ENCODE measurements around the gene QSOX2.
A peak's percentile ranks its signal among the peaks of the same experiment; 100 is the strongest.

Gene QSOX2

GRCh38 chr9:136179761-136180160 is 65.9 kb downstream of the QSOX2 start:
- DNase-seq (ENCODE audit: low spot score): no peak
- no peaks in the 10 kb centered on the region for H3K36me3 Mint-ChIP-seq (ENCODE audit: low read depth)
- H3K9me3 Mint-ChIP-seq: no peaks in the 10 kb centered on the region
- no peak overlapping the region for H3K4me3 Mint-ChIP-seq
- no peaks in the 10 kb centered on the region for H3K27me3 Mint-ChIP-seq (ENCODE audit: low read depth)
- H3K27ac Mint-ChIP-seq: no peak overlapping the region
- H3K4me1 Mint-ChIP-seq (ENCODE audit: low read depth): no peaks in the 10 kb centered on the region

- H3K4me1 Mint-ChIP-seq (ENCODE audit: low read depth): no peaks in the 10 kb centered on the region
- no peaks in the 10 kb centered on the region for H3K36me3 Mint-ChIP-seq (ENCODE audit: low read depth)
- H3K27me3 Mint-ChIP-seq (ENCODE audit: low read depth): no peaks in the 10 kb centered on the region
- no peaks in the 10 kb centered on the region for H3K9me3 Mint-ChIP-seq
- DNase-seq (ENCODE audit: low spot score): no peak
- H3K27ac Mint-ChIP-seq: no peak overlapping the region
- no peak overlapping the region for H3K4me3 Mint-ChIP-seq
These were observed 66.5 kb downstream of the QSOX2 start for GRCh38 chr9:136179101-136179616.

- H3K36me3 Mint-ChIP-seq (ENCODE audit: low read depth): no peaks in the 10 kb centered on the region
- no peaks in the 10 kb centered on the region for H3K27me3 Mint-ChIP-seq (ENCODE audit: low read depth)
- no peaks in the 10 kb centered on the region for H3K9me3 Mint-ChIP-seq
- H3K27ac Mint-ChIP-seq: no peak overlapping the region
- no peak for DNase-seq (ENCODE audit: low spot score)
- H3K4me3 Mint-ChIP-seq: no peak overlapping the region
- no peaks in the 10 kb centered on the region for H3K4me1 Mint-ChIP-seq (ENCODE audit: low read depth)
These were observed 66.9 kb downstream of the QSOX2 start for GRCh38 chr9:136178773-136179075.

- H3K4me1 Mint-ChIP-seq (ENCODE audit: low read depth): no peaks in the 10 kb centered on the region
- H3K36me3 Mint-ChIP-seq (ENCODE audit: low read depth): no peaks in the 10 kb centered on the region
- no peak overlapping the region for H3K27ac Mint-ChIP-seq
- no peaks in the 10 kb centered on the region for H3K27me3 Mint-ChIP-seq (ENCODE audit: low read depth)
- no peak for DNase-seq (ENCODE audit: low spot score)
- H3K4me3 Mint-ChIP-seq: no peak overlapping the region
- no peaks in the 10 kb centered on the region for H3K9me3 Mint-ChIP-seq
These were observed 67.4 kb downstream of the QSOX2 start for GRCh38 chr9:136178061-136178772.

DNA sequence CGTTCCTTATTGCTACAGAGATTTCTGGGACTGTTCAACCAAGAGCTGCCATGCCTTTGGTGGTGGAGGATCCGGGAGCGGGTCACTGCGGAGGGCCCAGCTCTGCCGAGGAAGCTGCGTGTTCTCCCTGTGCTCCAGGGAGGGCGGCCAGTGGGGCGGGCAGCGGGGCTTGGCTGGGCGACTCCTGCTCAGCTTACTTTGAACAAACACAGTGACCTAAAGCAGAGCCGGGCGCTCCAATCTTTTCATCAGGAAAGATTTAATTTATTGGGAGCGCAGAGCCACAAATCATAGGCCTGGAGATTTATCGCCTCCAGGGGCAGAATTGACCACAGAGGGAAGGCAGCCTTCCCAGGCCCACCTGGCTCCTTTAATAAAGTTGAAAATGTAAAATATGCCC is 68.4 kb downstream of the QSOX2 start:
- H3K4me3 Mint-ChIP-seq: no peak overlapping the region
- H3K9me3 Mint-ChIP-seq: no peaks in the 10 kb centered on the region
- H3K4me1 Mint-ChIP-seq (ENCODE audit: low read depth): no peaks in the 10 kb centered on the region
- no peak for DNase-seq (ENCODE audit: low spot score)
- no peaks in the 10 kb centered on the region for H3K27me3 Mint-ChIP-seq (ENCODE audit: low read depth)
- H3K36me3 Mint-ChIP-seq (ENCODE audit: low read depth): no peaks in the 10 kb centered on the region
- no peak overlapping the region for H3K27ac Mint-ChIP-seq

DNA sequence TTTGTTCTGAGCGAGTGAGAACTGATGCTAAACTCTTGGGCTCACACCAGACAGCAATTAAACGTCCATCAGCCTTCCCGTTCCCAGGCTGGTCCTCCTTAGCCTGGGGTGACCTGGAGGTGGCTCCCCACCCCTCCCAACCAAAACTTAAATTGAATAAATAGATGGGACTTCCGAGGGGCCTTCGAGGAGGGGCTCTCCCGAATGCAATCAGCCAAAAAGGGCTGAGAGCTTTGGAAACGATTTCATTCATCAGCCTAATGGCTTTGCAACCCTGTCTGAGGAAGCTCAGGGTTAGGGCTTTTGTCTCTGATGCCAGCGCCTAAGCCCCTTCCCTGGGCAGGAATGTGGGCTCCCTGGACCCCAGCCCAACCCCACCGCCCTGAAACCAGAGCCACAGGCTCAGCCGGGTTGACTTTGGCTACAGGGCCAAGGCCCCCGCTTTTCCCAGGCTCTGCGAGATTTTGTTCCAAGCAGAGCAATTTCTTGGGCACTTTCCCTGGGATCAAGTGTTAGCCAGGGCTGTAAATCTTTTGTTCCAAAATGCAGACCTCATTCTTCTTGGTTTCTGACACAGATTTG is 69.9 kb downstream of the QSOX2 start:
- Mint-ChIP-seq H3K36me3 (ENCODE audit: low read depth) (no peaks in the 10 kb centered on the region), H3K9me3 (no peaks in the 10 kb centered on the region), H3K4me3 (no peak overlapping the region), H3K27me3 (ENCODE audit: low read depth) (no peaks in the 10 kb centered on the region), H3K4me1 (ENCODE audit: low read depth) (no peaks in the 10 kb centered on the region), H3K27ac (no peak overlapping the region)
- DNase-seq (ENCODE audit: low spot score): no peak

- Mint-ChIP-seq H3K27ac (no peak overlapping the region), H3K36me3 (ENCODE audit: low read depth) (no peaks in the 10 kb centered on the region), H3K27me3 (ENCODE audit: low read depth) (no peaks in the 10 kb centered on the region), H3K9me3 (no peaks in the 10 kb centered on the region), H3K4me1 (ENCODE audit: low read depth) (no peaks in the 10 kb centered on the region), H3K4me3 (no peak overlapping the region)
- DNase-seq (ENCODE audit: low spot score): no peak
These were observed 70.6 kb downstream of the QSOX2 start for GRCh38 chr9:136174779-136175615.

- H3K9me3 Mint-ChIP-seq: no peaks in the 10 kb centered on the region
- H3K27me3 Mint-ChIP-seq (ENCODE audit: low read depth): no peaks in the 10 kb centered on the region
- H3K27ac Mint-ChIP-seq: no peak overlapping the region
- H3K4me3 Mint-ChIP-seq: no peak overlapping the region
- no peak for DNase-seq (ENCODE audit: low spot score)
- H3K36me3 Mint-ChIP-seq (ENCODE audit: low read depth): no peaks in the 10 kb centered on the region
- no peaks in the 10 kb centered on the region for H3K4me1 Mint-ChIP-seq (ENCODE audit: low read depth)
These were observed 71.8 kb downstream of the QSOX2 start for GRCh38 chr9:136173648-136174290.

DNA sequence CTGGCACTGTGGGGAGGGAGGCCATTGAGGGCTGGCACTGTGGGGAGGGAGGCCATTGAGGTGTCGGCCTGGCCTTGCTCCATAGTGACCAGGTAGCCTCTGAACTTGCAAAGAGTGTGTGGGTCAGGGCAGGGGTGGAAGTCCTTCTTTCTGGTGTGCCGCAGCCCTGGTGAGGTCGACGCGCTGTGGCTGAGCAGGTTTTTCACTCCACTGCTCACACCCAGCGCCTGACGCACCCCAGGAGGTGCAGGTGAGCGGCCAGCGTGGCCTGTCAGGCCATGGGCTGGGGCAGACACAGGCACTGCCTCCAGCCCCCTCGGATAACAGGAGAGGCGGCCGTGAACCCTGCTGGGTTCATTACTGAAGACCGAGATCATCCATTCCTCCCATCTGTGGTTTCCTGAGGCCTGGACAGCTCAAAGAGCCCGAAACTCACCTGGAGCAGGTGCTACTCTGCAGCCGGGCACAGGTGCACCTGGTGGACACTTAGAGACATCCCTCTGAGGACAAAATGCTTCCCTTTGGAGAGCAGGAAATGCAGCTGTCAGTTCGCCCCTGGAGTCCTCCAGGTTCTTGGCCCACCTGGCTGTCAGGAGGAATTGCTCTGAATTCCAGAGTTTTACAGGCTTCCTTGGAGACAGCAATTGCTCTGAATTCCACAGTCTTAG is 73.1 kb downstream of the QSOX2 start:
- H3K27ac Mint-ChIP-seq: no peak overlapping the region
- no peaks in the 10 kb centered on the region for H3K4me1 Mint-ChIP-seq (ENCODE audit: low read depth)
- H3K4me3 Mint-ChIP-seq: no peak overlapping the region
- no peaks in the 10 kb centered on the region for H3K36me3 Mint-ChIP-seq (ENCODE audit: low read depth)
- H3K27me3 Mint-ChIP-seq (ENCODE audit: low read depth): no peaks in the 10 kb centered on the region
- no peaks in the 10 kb centered on the region for H3K9me3 Mint-ChIP-seq
- no peak for DNase-seq (ENCODE audit: low spot score)

DNA sequence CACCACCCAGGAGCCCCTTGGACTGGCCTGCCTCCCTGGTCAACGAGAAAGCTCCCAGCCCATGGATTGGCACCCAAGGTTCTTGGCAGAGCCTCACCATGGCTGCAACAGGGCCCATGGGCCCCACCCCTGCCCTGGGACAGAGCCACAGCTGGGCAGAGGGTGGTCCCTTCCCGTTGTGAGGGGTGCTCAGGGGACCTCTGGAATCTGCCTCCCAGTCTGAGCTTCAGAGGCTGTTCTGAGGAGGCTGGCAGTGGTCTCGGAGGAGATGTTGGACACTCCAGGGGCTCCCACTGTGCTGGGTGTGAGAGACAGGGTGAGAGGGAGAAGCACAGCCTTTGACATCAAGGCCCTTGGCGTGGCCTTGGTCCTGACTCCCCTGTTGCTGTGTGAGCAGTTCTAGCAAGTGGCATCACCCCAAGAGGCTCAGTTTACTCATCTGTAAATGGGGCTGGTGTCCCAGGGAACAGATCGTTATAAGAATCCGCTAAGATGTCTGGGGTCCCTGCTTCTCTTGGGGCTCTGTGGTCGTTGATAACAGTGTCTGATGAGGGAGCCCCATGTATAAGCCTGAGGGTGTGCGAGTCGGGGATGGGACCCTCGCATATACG is 73.7 kb downstream of the QSOX2 start:
- DNase-seq (ENCODE audit: low spot score): no peak
- Mint-ChIP-seq H3K4me3 (no peak overlapping the region), H3K27ac (no peak overlapping the region), H3K4me1 (ENCODE audit: low read depth) (no peaks in the 10 kb centered on the region), H3K36me3 (ENCODE audit: low read depth) (no peaks in the 10 kb centered on the region), H3K9me3 (no peaks in the 10 kb centered on the region), H3K27me3 (ENCODE audit: low read depth) (no peaks in the 10 kb centered on the region)

DNA sequence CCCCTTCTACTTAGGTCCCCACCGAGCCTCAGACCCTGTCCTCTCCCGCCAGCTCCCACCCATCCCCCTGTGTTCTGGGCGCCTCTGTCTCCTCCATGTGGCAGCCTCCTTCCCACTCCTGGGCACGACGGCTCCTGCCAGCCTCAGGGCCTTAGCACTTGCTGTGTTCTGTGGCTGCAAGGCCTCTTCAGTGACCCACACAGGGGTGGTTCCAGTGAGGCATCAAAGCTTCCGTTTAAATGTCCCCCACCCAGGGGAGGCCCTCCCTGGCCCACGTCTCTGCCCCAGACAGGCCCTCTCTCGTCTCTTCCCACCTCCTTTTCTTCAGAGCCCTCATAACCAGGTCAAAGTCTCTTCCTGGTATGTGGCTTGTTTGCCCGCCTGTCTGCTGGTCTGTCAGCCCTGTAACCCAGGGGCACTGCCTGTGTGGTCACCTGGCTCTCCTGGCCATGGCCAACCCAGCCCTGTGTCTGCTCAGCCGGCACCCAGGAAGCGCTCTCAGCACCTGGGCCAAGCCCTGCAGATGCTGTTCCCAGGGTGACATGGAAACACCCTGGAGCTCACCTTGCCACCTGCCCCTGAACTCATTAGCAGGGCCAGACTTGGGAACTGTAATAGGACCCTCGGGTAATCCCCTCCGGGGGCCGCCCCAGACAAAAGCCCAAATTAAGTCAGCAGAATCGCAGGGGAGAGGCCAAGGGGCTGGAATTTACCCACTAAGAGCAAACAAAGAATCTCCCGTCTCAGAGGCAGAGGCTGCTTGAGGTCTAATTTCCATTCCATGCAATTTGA is 74.4 kb downstream of the QSOX2 start:
- no peak overlapping the region for H3K4me3 Mint-ChIP-seq
- no peaks in the 10 kb centered on the region for H3K27me3 Mint-ChIP-seq (ENCODE audit: low read depth)
- no peaks in the 10 kb centered on the region for H3K36me3 Mint-ChIP-seq (ENCODE audit: low read depth)
- no peak for DNase-seq (ENCODE audit: low spot score)
- H3K4me1 Mint-ChIP-seq (ENCODE audit: low read depth): no peaks in the 10 kb centered on the region
- no peaks in the 10 kb centered on the region for H3K9me3 Mint-ChIP-seq
- H3K27ac Mint-ChIP-seq: no peak overlapping the region

- Mint-ChIP-seq H3K4me1 (ENCODE audit: low read depth) (no peaks in the 10 kb centered on the region), H3K9me3 (no peaks in the 10 kb centered on the region), H3K27ac (no peak overlapping the region), H3K4me3 (no peak overlapping the region), H3K27me3 (ENCODE audit: low read depth) (no peaks in the 10 kb centered on the region), H3K36me3 (ENCODE audit: low read depth) (no peaks in the 10 kb centered on the region)
- DNase-seq (ENCODE audit: low spot score): peak; percentile 16
These were observed 75.4 kb downstream of the QSOX2 start for GRCh38 chr9:136170006-136170901.

Data from T-helper 2 cell treated with Interferon-gamma antibody and Interleukin-4, amounts not matched to agents 5 μg/mL and 100 μg/mL, for 36 hours (primary cell).